SU-DHL-6 (cell line): Measurements from ENCODE around the gene SMARCA4.

Experiments used
- H2AFZ ChIP-seq: fragments of 200-600 bp; sonication (generic); 2 replicates; pipeline ENCODE4 v1.6.1; 2014; ENCODE audit warnings: low read depth, mild to moderate bottlenecking, moderate library complexity, mixed read lengths, antibody characterized with exemption, low read length; ENCODE audit not compliant: severe bottlenecking
- H3F3A ChIP-seq: fragments of 200-600 bp; shearing (Covaris generic); 2 replicates; pipeline ENCODE4 v1.6.0; 2016; ENCODE audit warnings: antibody characterized with exemption, mild to moderate bottlenecking; ENCODE audit not compliant: insufficient read depth
- H3K27ac ChIP-seq: fragments of 200-600 bp; sonication (generic); 2 replicates; pipeline ENCODE4 v1.5.1; 2016; ENCODE audit warnings: low read depth, mild to moderate bottlenecking, low read length, moderate library complexity, mixed read lengths
- H3K27me3 ChIP-seq: fragments of 200-600 bp; sonication (generic), shearing (Covaris generic); 2 replicates; pipeline ENCODE4 v1.6.0; 2014; ENCODE audit warnings: mild to moderate bottlenecking, low read length
- H3K36me3 ChIP-seq: fragments of 200-600 bp; sonication (generic); 2 replicates; pipeline ENCODE4 v1.6.1; 2014; ENCODE audit warnings: mild to moderate bottlenecking, low read length, mixed read lengths
- H3K4me2 ChIP-seq: fragments of 300-600, 200-600 bp; shearing (Covaris generic), sonication (generic); 2 replicates; pipeline ENCODE4 v1.6.0; 2014; ENCODE audit warnings: low read length, low read depth, mild to moderate bottlenecking; ENCODE audit not compliant: poor library complexity, severe bottlenecking
- H3K4me3 ChIP-seq: fragments of 200-600 bp; sonication (generic); 2 replicates; pipeline ENCODE4 v1.5.1; 2014; ENCODE audit warnings: antibody characterized with exemption, low read length, mild to moderate bottlenecking, mixed read lengths; ENCODE audit not compliant: insufficient read depth, poor library complexity, severe bottlenecking
- H3K79me2 ChIP-seq: fragments of 200-600 bp; sonication (generic); 2 replicates; pipeline ENCODE4 v1.6.1; 2014; ENCODE audit warnings: mild to moderate bottlenecking, low read length, moderate library complexity; ENCODE audit not compliant: insufficient read depth
- H3K9ac ChIP-seq: fragments of 200-600 bp; sonication (generic); 2 replicates; pipeline ENCODE4 v1.7.0; 2014; ENCODE audit warnings: mild to moderate bottlenecking, low read length
- H3K9me2 ChIP-seq: fragments of 200-600 bp; sonication (generic); replicated peaks from 2 replicates; pipeline ENCODE4 v1.6.1; 2014; ENCODE audit warnings: low read length; ENCODE audit not compliant: insufficient read depth
- H3K9me3 ChIP-seq: fragments of 200-600 bp; sonication (generic); 2 replicates; pipeline ENCODE4 v1.6.1; 2014; ENCODE audit warnings: low read length, mixed read lengths; ENCODE audit not compliant: insufficient read depth
- H4K20me1 ChIP-seq: fragments of 200-600 bp; sonication (generic); 2 replicates; pipeline ENCODE4 v1.6.1; 2014; ENCODE audit warnings: low read depth, mild to moderate bottlenecking, antibody characterized with exemption, low read length, moderate library complexity, mixed read lengths
- EZH2phosphoT487 ChIP-seq: fragments of 200-600 bp; sonication (generic), shearing (Covaris generic); conservative IDR thresholded peaks from 2 replicates; pipeline ENCODE4 v1.6.1; 2018; ENCODE audit warnings: mild to moderate bottlenecking, antibody characterized with exemption, low read length, moderate library complexity, mixed read lengths
- TF ChIP-seq, protein P1 (sequence below): fragments of 200-600 bp; sonication (generic); IDR thresholded peaks from one replicate; pipeline ENCODE4 v1.5.1; 2017; ENCODE audit warnings: antibody characterized with exemption, mild to moderate bottlenecking, low read length, moderate library complexity; ENCODE audit not compliant: insufficient read depth, poor library complexity, severe bottlenecking

SMARCA4 gene

DNA sequence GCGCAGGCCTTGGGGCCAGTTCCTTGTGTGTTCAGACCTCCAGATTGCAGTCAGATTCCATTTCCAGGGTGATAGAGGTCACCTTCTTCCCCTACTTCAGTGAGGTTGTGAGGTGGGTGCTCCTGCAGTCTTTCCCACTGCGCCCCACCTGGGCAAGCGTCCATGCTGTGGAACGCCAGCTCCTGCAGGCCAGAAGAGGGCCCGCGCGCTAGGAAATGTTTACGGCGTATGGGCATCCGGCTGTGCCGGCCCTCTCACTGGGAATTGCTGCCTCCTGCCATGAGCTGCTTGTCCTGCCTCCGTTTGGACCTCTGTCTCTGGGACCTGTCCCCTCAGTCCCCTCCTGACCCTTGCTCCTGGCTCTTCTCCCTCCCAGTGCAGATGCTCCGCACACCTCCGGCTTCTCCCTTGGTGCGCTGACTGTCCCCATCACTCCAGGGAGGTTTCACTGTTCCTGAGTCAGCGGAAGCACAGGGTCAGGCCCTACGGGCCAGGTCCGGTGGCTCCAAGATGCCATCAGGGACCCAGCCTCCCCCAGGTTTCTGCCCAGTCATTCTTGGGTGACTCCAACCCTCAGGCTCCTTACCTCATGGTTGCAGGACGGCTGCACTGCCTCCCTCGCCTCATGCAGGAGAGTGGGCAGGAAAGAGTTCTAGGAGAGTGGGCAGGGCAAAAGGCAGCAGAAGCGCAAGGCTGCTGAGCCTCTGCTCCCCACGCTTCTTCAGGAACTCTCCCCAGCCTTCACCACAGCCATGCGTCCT, 56.6 kb downstream of the SMARCA4 start:
- Histone ChIP-seq H3K9me2 (no peaks in the 10 kb centered on the region), H3K9me3 (no peaks in the 10 kb centered on the region), H3K9ac (no peak overlapping the region), H3F3A (no peaks in the 10 kb centered on the region), H3K36me3 (peaks cover 13% of the 10 kb centered on the region; the same call in 1 of the 2 replicates), H4K20me1 (no peaks in the 10 kb centered on the region), H3K4me2 (no peak overlapping the region), H3K27me3 (no peaks in the 10 kb centered on the region), H3K4me3 (no peak overlapping the region), H3K27ac (no peak overlapping the region), H2AFZ (no peak overlapping the region), H3K79me2 (peaks cover 4% of the 10 kb centered on the region; the same call in 1 of the 2 replicates)
- TF ChIP-seq, protein P1, sequence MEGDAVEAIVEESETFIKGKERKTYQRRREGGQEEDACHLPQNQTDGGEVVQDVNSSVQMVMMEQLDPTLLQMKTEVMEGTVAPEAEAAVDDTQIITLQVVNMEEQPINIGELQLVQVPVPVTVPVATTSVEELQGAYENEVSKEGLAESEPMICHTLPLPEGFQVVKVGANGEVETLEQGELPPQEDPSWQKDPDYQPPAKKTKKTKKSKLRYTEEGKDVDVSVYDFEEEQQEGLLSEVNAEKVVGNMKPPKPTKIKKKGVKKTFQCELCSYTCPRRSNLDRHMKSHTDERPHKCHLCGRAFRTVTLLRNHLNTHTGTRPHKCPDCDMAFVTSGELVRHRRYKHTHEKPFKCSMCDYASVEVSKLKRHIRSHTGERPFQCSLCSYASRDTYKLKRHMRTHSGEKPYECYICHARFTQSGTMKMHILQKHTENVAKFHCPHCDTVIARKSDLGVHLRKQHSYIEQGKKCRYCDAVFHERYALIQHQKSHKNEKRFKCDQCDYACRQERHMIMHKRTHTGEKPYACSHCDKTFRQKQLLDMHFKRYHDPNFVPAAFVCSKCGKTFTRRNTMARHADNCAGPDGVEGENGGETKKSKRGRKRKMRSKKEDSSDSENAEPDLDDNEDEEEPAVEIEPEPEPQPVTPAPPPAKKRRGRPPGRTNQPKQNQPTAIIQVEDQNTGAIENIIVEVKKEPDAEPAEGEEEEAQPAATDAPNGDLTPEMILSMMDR = no peak
- no peak for TF ChIP-seq EZH2phosphoT487

DNA sequence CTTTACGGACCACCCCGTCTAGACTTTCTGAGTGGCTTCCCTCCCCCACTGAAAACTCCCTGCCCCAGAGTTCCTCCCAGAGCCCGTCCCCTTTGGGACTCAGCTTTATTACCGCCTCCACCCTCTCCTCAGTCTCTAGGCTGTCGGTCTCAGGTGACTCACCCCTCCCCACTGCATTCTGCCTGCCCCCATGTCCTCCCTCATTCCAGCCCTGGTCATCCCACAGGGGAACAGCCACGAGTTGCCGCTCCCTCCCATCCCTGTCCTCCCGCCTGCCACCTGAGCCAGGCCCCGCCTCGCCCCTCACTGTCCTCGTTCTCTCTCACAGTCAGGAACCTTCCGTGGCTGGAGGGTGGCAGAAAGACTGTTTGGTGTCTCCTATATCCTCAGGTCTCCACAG, 57.3 kb downstream of the SMARCA4 start:
- no peaks in the 10 kb centered on the region for H3K27me3 ChIP-seq
- no peak overlapping the region for H3K4me3 ChIP-seq
- no peaks in the 10 kb centered on the region for H3K9me3 ChIP-seq
- H3K36me3 ChIP-seq = peaks cover 16% of the 10 kb centered on the region; the same call in 1 of the 2 replicates
- no peaks in the 10 kb centered on the region for H3F3A ChIP-seq
- no peak overlapping the region for H3K27ac ChIP-seq
- H4K20me1 ChIP-seq = no peaks in the 10 kb centered on the region
- TF ChIP-seq, protein P1 = no peak
- TF ChIP-seq EZH2phosphoT487 = no peak
- no peak overlapping the region for H2AFZ ChIP-seq
- H3K4me2 ChIP-seq = no peak overlapping the region
- peaks cover 4% of the 10 kb centered on the region; the same call in 1 of the 2 replicates for H3K79me2 ChIP-seq
- H3K9me2 ChIP-seq = no peaks in the 10 kb centered on the region
- no peak overlapping the region for H3K9ac ChIP-seq

DNA sequence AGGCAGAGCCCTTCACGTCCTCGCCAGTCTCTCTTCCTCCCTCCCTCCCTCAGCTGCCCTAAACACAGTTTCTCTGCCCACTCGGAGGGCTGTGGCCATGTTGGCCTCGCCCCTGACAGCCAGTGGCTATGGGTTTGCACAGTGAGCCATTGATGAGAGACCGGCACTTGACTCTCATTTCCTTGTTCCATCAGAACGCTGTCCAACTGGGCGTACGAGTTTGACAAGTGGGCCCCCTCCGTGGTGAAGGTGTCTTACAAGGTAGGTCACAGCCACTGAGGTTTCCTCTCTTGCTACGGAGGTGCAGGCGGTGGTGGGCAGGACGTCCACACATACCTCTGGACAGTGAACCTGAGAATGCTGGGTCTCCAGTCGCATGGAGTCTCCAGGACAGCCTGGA, 57.9 kb downstream of the SMARCA4 start:
- TF ChIP-seq, protein P1 = no peak
- no peak for TF ChIP-seq EZH2phosphoT487
- Histone ChIP-seq H3K79me2 (peaks cover 4% of the 10 kb centered on the region; the same call in 1 of the 2 replicates), H3K9me3 (no peaks in the 10 kb centered on the region), H4K20me1 (no peaks in the 10 kb centered on the region; the same call in 1 of the 2 replicates), H3K27ac (no peak overlapping the region), H3K27me3 (no peaks in the 10 kb centered on the region), H3K9ac (no peak overlapping the region), H3K9me2 (no peaks in the 10 kb centered on the region), H3K36me3 (peaks cover 18% of the 10 kb centered on the region; the same call in 1 of the 2 replicates), H2AFZ (no peak overlapping the region), H3K4me3 (no peak overlapping the region), H3F3A (no peaks in the 10 kb centered on the region), H3K4me2 (no peak overlapping the region)
